Skeletal muscle tissue (tissue), 4 donors: ENCODE measurements around the gene CDADC1. TPM values are rescaled to one million over a fixed set of nuclear protein-coding genes. Genes with fewer than 3 reads are reported as not detected.

ENCODE experiments used
- H3K27ac ChIP-seq: one replicate; pipeline ENCODE4 v1.7.0; 2013; ENCODE audit warnings: mild to moderate bottlenecking, low read depth, low read length, inconsistent platforms
- H3K27me3 ChIP-seq, 3 donors: one replicate each; pipeline ENCODE4 v1.7.0; 2013; ENCODE audit warnings: low read length in 3 of 3; ENCODE audit not compliant: control insufficient read depth in 3 of 3, insufficient read depth in 3 of 3
- H3K36me3 ChIP-seq, 3 donors: one replicate each; pipeline ENCODE4 v1.7.0; 2013; ENCODE audit warnings: low read length in 3 of 3; ENCODE audit not compliant: control insufficient read depth in 3 of 3, insufficient read depth in 3 of 3
- H3K4me1 ChIP-seq, 3 donors: one replicate each; pipeline ENCODE4 v1.7.0; 2013; ENCODE audit warnings: low read length in 3 of 3, mild to moderate bottlenecking in 3 of 3; ENCODE audit not compliant: control insufficient read depth in 3 of 3, insufficient read depth in 3 of 3
- H3K4me3 ChIP-seq, 3 donors: one replicate each; pipeline ENCODE4 v1.7.0; 2013; ENCODE audit warnings: low read length in 3 of 3
- H3K9ac ChIP-seq, 3 donors: one replicate each; pipeline ENCODE4 v1.7.0; 2013; ENCODE audit warnings: low read length in 3 of 3, mild to moderate bottlenecking in 3 of 3, moderate library complexity in 2 of 3, low read depth in 1 of 3
- H3K9me3 ChIP-seq, 3 donors: one replicate each; pipeline ENCODE4 v1.7.0; 2013; ENCODE audit warnings: low read length in 3 of 3; ENCODE audit not compliant: control insufficient read depth in 3 of 3
- total RNA-seq: library from RNA; depleted of rRNA; stranded (reverse); fragments of >200 nt; gene quantifications from one replicate; pipeline ENCODE4 v1.2.3, GENCODE V29; 2014
- donor health status: Osteomylitis.

CDADC1 gene
- total RNA-seq, result 5.7 TPM

- peak within 1 kb of the TSS; percentile 94 to 98 (median 95) for H3K9ac ChIP-seq
- peaks cover 4 to 8% (median 5%) of the 10 kb centered on the region in 3 donors for H3K4me1 ChIP-seq
- no peaks in the 10 kb centered on the region for H3K9me3 ChIP-seq
- H3K36me3 ChIP-seq, result peaks cover 0 to 5% (median 3%) of the 10 kb centered on the region in 3 donors
- H3K4me3 ChIP-seq, result peak within 1 kb of the TSS; percentile 95 to 98 (median 98)
- no peaks in the 10 kb centered on the region for H3K27me3 ChIP-seq
- peak within 1 kb of the TSS; percentile 82 for H3K27ac ChIP-seq
Observed at GRCh38 chr13:49247643-49248621, at the start of gene CDADC1. Gene CDADC1, plus strand, starts transcription at chr13:49247925. Its CDS starts 113 bp downstream, at chr13:49248038.

- Histone ChIP-seq H3K4me1 (no peaks in the 10 kb centered on the region), H3K9me3 (no peaks in the 10 kb centered on the region)
Observed at GRCh38 chr13:49206641-49207040, 41.1 kb upstream of the CDADC1 start.

GRCh38 chr13:49208619-49209018 lies 39.1 kb upstream of the CDADC1 start:
- no peak overlapping the region for H3K27ac ChIP-seq
- H3K9me3 ChIP-seq, result no peaks in the 10 kb centered on the region
- H3K36me3 ChIP-seq, result peaks cover 10 to 25% (median 18%) of the 10 kb centered on the region in 3 donors
- H3K9ac ChIP-seq, result no peak overlapping the region
- no peaks in the 10 kb centered on the region for H3K27me3 ChIP-seq
- H3K4me3 ChIP-seq, result no peak overlapping the region
- H3K4me1 ChIP-seq, result no peaks in the 10 kb centered on the region

More at GRCh38 chr13:49206641-49207040, 41.1 kb upstream of the CDADC1 start:
- H3K36me3 ChIP-seq, result peaks cover 14 to 38% (median 26%) of the 10 kb centered on the region in 3 donors
- no peaks in the 10 kb centered on the region for H3K27me3 ChIP-seq
- H3K9ac ChIP-seq, result no peak overlapping the region
- no peak overlapping the region for H3K27ac ChIP-seq
- no peak overlapping the region for H3K4me3 ChIP-seq

- H3K9ac ChIP-seq, result no peak overlapping the region
- no peaks in the 10 kb centered on the region for H3K9me3 ChIP-seq
- H3K27ac ChIP-seq, result no peak overlapping the region
- no peak overlapping the region for H3K4me3 ChIP-seq
- H3K27me3 ChIP-seq, result no peaks in the 10 kb centered on the region
- no peaks in the 10 kb centered on the region for H3K4me1 ChIP-seq
- H3K36me3 ChIP-seq, result peaks cover 7 to 21% (median 13%) of the 10 kb centered on the region in 3 donors
Observed at GRCh38 chr13:49210114-49210513, 37.6 kb upstream of the CDADC1 start.

GRCh38 chr13:49210669-49211068 lies 37.1 kb upstream of the CDADC1 start:
- no peak overlapping the region for H3K9ac ChIP-seq
- H3K27me3 ChIP-seq, result no peaks in the 10 kb centered on the region
- no peaks in the 10 kb centered on the region for H3K4me1 ChIP-seq
- H3K4me3 ChIP-seq, result no peak overlapping the region
- no peak overlapping the region for H3K27ac ChIP-seq
- peaks cover 7 to 21% (median 13%) of the 10 kb centered on the region in 3 donors for H3K36me3 ChIP-seq
- H3K9me3 ChIP-seq, result no peaks in the 10 kb centered on the region

- Histone ChIP-seq H3K27ac (no peak overlapping the region), H3K36me3 (peaks cover 0 to 6% (median 3%) of the 10 kb centered on the region in 3 donors), H3K9ac (no peak overlapping the region), H3K27me3 (peaks cover 12 to 15% (median 14%) of the 10 kb centered on the region in 3 donors), H3K9me3 (no peaks in the 10 kb centered on the region), H3K4me3 (no peak overlapping the region), H3K4me1 (peaks cover 0 to 2% (median 0%) of the 10 kb centered on the region in 3 donors)
Observed at GRCh38 chr13:49213539-49213938, 34.2 kb upstream of the CDADC1 start.

- Histone ChIP-seq H3K36me3 (peaks cover 0 to 3% (median 2%) of the 10 kb centered on the region in 3 donors), H3K9me3 (no peaks in the 10 kb centered on the region), H3K4me3 (no peak overlapping the region), H3K4me1 (peaks cover 0 to 2% (median 0%) of the 10 kb centered on the region in 3 donors), H3K27ac (no peak overlapping the region), H3K9ac (no peak overlapping the region), H3K27me3 (peaks cover 16 to 22% (median 20%) of the 10 kb centered on the region in 3 donors)
Observed at GRCh38 chr13:49213997-49214916, 33.5 kb upstream of the CDADC1 start.

- peaks cover 0 to 2% (median 2%) of the 10 kb centered on the region in 3 donors for H3K4me1 ChIP-seq
- no peak overlapping the region for H3K9ac ChIP-seq
- no peaks in the 10 kb centered on the region for H3K9me3 ChIP-seq
- no peak overlapping the region for H3K27ac ChIP-seq
- H3K27me3 ChIP-seq, result peaks cover 22 to 29% (median 26%) of the 10 kb centered on the region in 3 donors
- no peak overlapping the region for H3K4me3 ChIP-seq
- peaks cover 0 to 3% (median 2%) of the 10 kb centered on the region in 3 donors for H3K36me3 ChIP-seq
Observed at GRCh38 chr13:49214917-49215376, 32.8 kb upstream of the CDADC1 start.

GRCh38 chr13:49216334-49216733 lies 31.4 kb upstream of the CDADC1 start:
- H3K9ac ChIP-seq, result no peak overlapping the region
- no peak overlapping the region for H3K27ac ChIP-seq

More at GRCh38 chr13:49216334-49216733, 31.4 kb upstream of the CDADC1 start:
- Histone ChIP-seq H3K4me3 (no peak overlapping the region), H3K9me3 (no peaks in the 10 kb centered on the region), H3K4me1 (peaks cover 4 to 8% (median 7%) of the 10 kb centered on the region in 3 donors), H3K36me3 (no peaks in the 10 kb centered on the region), H3K27me3 (peaks cover 36 to 43% (median 38%) of the 10 kb centered on the region in 3 donors)
